Right lung (tissue), 5 donors: ENCODE measurements around the gene SLC35E1. TPM values are rescaled to one million over a fixed set of nuclear protein-coding genes. Genes with fewer than 3 reads are reported as not detected.
"Not testable (repeated sequence)": the region's sequence is repeated elsewhere in the genome, so short reads cannot be mapped to it uniquely, and the experiment has no call there.

Source experiments
- DNase-seq, 2 donors: peaks; one replicate each; pipeline ENCODE4 v3.0.0-alpha.2; 2013
- polyA plus RNA-seq, 5 donors: library from polyadenylated mRNA; unstranded; fragments of 120-200 nt; gene quantifications; one replicate each; pipeline versions ENCODE4 v1.2.1 to v1.2.3, GENCODE V29; 2013; ENCODE audit warnings: inconsistent platforms in 1 of 5, low replicate concordance in 1 of 5; ENCODE audit not compliant: insufficient read length in 5 of 5, insufficient read depth in 1 of 5

Gene SLC35E1
- polyA plus RNA-seq, 5 donors, result 37.8 to 52.5 (median 43.5) TPM

DNA sequence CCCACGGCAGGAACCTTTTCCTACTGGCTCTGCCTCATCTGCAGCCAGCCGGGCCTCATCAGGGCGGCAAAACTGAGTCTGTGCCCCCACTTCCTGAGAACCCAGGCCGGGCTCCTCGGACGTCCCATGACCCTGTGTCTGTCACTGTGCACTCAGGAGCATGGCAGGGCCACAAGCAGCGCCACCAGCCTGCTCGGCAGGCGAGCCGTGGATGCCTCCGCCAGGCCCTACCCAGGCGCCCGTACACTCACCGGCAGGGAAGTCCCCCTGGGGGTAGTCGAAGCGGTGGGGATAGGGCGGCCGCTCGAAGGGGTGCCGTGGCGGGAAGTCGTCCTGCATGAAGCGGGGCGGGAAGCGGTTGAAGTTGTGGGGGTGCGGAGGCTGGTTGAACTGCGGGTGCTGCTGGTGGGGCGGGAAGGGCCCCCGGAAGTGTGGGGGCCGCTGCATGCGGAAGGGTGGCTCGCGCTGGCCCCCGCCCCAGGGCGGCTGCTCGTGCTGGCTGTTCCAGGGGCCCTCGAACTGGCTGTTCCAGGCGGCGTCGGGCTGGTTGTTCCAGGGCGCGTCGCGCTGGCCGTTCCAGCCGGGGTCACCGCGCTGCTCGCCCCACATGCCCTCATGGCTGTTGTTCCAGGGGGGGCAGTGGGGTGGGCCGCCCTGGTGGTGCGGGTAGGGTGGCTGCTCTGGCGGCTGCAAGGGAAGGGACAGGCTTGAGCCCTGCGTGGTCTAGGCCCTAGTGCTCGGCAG lies 47.1 kb downstream of the SLC35E1 start:
- DNase-seq, result no peak

DNA sequence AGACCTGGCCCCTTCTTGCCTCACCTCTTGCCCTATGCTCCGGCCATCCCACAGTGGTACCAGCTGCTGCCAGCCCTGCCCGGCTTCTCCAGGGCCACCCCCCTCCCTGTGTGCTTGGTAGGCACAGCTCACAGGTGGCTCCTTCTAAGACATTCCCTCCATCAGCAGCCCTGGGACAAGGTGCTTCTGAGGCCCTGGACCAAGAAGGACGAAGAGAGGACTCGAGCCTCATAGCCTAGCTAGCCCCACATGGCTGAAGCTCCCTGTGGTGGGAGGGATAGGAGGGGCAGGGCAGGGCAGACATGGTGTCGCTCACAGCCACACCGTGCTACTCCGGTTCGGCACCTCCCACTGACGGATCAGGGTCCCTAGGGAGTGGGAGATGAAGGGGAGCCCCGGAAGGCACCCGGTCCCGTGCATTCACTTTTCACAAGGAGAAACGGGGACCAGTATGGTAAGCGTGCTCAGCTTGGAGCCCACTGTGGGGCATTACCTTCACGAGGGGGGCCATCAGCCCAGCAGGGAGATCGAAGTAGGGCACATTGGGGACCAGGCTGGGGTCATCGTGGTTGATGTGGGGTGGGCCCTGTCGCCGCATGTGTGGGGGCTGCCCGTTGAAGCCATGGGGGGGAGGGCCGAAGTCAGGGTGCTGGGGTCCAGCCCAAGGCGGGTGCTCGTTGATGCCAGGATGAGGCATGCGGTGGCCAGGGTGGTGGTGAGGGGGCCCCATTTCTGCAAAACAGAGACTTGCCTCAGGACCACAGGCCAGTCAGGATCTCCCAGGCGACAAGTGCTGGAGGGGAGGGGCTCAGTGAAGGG lies 49.4 kb downstream of the SLC35E1 start:
- no peak for DNase-seq

DNA sequence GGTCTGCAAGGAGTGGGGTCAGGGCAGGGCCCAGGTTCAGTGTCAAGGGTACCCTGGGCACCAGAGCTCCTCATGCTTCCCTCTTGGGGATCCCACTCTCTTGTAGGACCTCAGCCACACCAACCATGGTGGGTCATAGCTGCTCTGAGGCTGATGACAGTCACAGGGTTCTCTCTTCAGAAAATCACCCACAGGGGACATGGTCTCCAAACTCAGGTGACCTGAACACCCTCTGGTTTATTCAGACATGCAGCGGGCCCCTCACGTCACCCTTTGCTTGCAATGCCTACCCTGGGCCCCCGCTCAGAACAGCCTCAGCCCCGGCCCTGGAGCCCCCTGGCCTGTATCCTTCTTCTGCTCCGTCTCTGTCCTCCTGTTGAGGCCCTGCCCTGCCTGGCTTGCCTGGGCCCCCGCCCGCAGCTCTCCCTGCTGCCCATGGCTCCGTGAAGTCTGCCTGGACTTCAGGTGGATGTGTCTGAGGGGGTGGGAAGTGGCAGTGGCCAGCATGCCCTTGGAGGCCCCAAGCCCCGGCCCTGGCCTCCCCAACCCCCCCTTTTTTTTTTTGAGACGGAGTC lies 50.4 kb downstream of the SLC35E1 start:
- no peak for DNase-seq

DNA sequence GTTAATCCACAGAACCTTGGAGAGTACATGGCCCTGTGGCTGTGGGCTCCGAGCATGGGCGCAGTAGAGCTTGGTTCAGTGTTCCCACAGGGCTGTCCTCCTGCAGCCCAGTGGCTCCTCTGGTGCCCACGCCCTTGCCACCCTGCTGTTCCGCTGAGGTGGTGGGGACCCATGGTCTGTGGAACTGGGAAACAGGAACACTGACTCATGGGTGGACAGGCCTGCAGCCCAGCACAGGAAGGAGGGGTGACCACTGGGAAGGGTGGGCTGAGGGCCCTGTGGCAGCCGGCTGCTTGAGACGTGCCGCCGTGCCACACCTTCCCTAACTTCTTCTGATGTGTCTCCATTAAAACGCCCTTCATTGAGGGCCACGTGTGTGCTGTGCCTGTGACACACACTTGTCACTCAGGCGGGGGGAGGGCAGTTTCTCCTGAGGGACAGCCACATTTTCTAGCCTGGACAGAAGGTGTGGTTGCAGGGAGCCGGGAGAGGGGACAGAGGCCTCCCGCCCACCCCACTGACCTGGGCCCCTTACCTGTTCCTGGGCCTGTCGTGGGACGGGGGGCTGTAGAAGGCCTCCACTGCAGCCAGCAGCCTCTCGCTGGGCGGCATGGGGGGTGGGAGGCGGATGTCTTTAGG lies 51.1 kb downstream of the SLC35E1 start:
- no peak for DNase-seq

DNA sequence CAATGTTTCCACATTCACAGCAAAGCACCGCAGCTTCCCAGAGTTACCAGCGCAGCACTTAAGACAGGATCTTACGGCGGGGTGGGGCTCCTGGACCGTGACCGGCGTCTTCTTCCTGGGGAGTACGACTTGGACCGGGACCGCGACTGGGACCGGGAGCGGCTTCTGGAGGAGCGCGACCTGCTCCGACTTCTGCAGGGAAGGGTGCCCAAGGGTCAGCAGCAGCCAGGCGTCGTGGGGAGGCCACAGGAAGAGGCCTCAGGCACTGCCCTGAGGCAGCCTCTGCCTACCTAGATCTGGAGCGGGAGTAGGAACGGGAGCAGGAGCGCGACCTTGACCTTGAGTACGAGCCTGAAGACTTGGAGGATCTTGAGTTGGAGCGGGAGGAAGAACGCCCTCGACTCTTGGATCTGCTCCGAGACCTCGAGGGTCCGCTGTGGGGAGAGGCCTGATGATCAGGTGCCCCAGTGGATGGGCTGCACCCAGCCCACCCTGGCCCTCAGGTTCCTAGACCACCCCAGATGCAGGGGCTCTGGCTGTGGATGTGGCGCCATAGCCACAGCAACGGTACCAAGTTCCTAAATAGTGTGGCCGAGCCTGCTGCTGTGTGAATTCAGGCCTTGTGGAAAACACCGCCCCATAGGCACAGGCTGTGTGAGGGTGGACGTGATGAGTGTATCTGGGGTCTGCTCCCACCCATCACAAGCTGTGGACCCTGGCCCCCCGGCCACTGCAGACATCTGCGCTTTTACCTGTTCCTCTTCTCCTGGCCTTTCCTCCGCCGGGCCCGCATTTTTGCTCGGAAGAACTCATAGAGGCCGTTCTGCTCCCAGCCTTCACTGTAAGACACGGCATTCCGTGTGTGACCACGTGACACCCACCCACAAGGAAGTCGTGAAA lies 51.9 kb downstream of the SLC35E1 start:
- DNase-seq, result no peak

DNA sequence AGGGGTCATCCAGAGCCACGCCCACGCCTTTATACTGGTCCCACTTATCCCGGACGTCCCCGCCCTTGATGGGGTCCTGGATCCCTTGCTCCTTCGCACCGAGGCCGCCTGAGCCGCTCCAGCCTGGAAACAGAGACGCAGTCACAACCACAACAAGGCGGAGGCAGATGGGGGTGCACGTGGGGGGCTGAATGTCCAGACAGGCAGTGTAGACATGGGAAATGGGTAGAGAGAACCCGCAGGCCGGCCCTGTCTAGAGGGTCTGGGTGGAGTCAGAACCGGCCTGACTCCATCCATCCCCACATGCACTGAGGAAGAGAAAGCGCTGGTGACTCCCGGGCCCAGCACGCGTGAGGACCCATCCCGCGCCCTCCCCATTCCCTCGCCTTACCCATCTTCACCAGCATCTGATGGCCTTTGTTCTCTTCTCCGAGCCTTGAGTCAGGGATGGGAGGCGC lies 53.0 kb downstream of the SLC35E1 start:
- DNase-seq, result no peak

DNA sequence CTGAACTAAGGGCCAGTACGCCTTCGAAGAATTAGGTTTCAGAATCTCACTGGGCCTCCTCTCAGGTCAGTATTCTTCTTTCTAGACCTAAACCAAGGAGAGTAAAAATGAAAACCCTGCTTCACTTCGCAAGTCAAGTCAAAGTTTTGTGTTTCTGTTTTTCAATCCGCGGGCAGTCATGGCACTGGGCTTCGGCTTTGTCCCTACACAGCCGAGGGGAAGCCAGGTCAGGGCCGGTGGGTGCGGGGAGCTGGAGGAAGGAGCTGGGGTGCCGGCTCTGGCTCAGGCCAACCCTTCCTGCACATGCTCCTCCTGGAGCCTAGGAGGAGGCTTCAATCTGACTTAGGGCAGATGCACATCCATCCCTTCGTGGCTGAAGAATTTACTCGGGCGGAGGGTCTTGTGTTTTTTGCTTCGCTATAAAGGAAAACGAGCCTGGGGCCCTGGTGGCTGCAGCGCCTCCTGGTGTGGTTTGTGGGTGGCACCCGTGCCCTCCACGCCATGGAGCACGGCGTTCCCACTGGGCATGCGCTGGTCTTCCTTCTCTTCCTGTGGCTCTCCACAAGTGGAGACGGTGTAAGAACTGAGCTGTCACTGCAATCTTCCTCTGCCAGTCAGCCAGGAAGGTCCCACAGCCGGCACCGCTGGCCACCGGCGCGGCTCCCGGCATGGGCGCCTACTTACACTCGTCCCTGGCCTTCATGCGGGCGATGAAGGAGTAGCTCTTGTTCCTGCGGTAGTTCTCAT lies 53.6 kb downstream of the SLC35E1 start:
- no peak for DNase-seq

DNA sequence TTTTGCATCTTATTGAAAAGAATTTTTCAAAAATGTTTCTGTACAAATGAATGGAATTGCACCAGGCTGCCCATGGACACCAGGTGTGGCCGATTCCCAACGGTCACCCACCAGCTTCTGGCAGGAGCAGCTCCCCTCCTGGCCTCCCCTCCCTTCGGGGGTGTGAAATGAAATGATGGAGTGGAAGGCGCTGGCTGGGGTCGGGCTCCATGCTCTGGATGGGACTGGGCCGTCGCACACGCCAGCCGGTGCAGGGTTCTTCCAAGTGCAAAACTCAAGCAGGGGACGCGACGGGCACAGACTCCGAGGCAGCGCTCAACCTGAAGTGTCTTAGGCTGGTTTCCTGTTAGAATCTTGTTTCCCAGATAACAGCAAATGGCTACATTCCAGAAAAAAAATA lies 54.2 kb downstream of the SLC35E1 start:
- no peak for DNase-seq

DNA sequence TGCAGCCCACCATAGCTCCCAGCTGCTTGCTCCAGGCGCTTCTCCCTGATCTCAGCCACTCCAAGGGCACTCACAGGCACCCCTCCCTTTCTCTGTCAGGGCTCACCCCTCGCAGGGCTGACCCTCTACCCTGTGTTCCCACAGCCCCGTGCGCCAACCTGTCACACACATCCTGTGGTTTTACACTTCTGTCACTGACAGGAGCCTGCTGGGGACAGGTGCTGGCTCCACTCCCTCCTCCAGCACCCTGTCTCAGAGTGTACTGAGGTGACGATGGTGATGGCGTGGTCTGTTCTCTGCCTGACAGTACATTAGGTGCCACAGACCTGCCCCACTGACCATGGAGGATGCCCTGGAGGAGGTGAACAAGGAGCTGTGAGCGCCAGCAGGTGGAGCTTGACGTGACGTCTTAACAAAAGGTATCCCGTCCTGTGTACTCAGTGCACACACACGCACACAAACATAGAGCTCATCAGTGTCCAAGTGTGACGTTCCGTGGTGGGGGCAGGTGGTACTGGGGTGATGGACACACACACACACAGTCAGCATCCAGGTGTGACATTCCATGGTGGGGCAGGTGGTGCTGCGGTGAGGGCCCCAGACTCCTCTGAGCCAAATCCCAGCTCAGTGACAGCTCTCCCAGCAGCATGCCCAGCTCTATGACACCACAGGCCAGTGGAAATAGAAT lies 55.1 kb downstream of the SLC35E1 start:
- DNase-seq, result no peak

DNA sequence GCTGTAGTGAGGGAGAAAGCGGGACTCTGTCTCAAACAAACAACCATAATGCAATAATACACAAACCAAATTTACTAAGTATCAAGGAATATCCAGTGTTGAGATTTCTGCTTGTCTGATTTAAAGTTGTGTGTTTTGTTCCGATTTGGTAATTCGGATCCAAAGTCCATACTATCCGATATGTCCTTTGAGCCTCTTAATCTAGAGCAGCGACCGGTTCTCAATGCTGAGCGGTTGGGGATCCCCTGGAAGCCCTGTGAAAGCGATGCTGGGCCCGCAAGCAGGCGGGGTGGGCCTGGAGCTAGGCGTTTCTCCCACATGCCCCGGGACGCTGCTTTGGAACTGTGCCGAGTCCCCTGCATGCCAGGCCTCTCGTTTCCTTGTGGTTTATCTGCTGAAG lies 55.8 kb downstream of the SLC35E1 start:
- no peak for DNase-seq

DNA sequence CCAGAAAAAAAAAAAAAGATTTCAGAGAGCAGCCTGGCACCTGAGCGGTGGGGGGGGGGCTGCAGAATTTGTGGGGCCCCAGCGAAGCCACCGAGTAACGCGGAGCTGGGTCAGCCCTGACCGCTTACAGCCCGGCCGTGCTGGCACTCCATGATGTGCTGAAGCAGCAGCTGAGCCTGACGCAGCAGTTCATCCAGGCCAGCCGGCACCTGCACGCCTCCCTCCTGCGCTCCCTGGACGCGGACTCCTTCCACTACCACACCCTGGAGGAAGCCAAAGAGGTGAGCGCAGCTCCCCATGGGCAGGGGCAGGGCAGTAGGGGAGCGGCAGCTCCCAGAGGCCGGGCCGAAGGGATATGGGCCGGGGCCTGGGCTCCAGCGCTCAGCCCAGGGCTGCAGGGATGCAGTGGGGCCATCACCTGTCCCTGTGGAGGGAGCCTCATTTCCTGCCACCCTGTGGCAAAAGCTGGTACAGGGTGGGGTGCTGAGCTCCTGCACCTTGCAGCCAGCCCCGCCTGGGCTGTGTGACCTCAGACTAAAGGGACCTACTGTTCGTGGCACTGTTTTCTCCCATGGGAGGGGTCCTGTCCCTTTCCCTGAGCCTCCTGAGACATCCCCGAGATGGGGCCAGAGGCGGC lies 57.7 kb downstream of the SLC35E1 start:
- DNase-seq, result no peak

DNA sequence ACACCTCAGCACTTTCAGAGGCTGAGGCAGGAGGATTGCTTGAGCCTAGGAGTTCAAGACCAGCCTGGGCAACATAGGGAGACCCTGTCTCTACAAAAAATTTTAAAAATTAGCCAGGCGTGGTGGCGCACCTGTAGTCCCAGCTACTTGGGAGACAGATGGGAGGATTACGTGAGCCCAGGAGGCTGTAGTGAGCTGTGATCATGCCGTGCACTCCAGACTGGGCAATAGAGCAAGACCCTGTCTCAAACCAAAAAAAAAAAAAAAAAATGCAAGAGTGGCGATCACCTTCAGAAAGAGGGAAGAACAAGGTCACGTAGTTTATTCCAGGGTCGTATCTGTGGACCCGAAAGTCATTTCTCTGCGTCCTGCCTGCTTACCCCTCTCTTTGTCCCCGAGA lies 59.6 kb downstream of the SLC35E1 start:
- DNase-seq, result not testable (repeated sequence)

DNA sequence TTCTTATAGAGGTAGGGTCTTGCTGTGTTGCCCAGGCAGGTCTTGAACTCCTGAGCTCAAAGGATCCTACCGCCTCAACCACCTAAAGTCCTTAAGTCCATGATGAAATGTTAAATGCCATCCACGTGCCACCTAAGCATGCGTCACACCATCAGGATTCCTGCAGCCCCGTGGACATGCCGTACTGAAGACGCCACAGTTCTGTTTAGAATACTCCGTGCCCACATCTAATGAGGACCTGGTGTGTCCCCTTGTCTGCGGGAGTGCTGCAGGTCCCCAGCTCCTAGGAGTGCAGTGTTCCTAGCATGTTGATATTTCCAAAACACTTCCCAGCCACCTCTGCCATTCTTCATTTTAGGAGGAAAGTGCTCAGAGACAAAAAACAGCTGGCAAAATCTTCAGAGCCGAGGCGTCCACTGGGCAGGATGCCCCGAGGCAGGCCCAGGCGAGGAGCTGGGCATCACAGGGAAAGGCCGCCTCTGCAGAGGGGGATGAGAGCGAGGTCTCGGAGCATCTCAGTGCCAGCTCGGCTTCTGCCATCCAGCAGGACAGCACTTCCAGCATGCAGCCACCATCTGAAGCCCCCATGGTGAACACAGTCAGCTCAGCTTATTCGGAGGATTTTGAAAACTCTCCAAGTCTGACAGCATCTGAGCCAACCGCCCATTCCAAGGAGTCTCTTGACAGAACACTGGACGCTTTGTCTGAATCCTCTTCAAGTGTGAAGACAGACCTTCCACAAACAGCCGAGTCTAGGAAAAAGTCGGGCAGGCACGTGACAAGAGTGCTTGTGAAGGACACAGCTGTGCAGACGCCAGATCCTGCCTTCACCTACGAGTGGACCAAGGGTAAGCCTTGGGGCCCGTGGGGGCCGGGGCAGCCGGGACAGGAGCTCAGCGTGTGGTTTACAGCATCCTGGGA lies 62.8 kb downstream of the SLC35E1 start:
- peak; percentile 71 to 76 for DNase-seq

DNA sequence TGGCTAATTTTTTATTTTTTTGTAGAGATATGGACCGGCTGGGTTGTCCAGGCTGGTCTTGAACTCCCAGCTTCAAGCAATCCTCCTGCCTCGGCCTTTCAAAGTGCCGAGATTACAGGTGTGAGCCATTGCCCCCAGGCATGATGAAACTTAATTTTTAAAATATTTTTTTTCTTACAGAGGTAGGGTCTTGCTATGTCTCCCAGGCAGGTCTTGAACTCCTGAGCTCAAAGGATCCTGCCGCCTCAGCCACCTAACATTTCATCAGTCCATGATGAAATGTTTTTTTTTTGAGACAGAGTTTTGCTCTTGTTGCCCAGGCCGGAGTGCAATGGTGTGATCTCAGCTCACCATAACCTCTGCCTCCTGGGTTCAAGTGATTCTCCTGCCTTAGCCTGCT lies 63.7 kb downstream of the SLC35E1 start:
- no peak for DNase-seq

DNA sequence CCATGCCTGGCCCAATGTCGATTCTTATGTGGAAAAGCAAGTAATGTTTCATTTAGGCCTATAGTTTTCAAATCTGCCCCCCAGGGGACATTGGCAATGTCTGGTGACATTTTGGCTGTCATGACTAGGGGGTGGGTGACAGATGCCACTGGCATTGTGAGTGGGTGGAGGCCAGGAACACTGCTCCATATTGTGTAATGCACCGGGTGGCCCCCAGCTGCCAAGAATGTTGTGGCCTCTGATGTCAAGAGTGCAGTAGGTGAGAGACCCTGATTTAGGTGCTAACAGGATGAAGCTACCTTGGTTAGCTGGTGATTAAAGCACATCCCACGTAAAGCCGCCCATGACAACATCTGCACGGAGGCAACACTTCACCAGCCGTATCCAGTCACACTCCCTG lies 65.3 kb downstream of the SLC35E1 start:
- no peak for DNase-seq

DNA sequence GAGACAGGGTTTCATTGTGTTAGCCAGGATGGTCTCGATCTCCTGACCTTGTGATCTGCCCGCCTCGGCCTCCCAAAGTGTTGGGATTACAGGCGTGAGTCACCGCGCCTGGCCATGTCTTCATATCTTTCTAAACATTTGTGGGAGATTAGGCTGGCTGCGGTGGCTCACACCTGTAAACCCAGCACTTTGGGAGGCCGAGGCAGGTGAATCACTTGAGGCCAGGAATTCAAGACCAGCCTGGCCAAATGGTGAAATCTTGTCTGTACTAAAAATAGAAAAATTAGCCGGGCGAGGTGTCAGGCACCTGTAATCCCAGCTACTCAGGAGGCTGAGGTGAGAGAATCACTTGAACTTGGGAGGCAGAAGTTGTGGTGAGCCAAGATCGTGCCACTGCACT lies 66.1 kb downstream of the SLC35E1 start:
- not testable (repeated sequence) for DNase-seq

DNA sequence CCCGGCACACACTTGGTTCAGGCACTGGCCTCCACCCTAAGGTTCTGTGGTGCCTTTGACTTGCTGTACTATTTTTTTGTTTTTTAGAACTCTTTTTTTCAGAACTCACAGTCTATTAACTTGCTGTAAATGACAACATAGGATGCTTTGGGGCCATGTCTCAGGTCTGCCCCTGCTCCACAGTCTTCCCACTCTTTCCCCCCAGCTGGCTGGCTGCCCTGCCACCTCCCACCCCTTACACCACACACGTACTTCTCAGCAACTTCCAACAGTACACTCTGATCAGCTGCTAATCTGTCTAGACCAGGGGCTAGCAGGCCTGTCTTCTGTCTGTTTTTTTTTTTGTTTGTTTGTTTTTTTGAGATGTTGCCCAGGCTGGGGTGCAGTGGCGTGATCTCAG lies 67.9 kb downstream of the SLC35E1 start:
- DNase-seq, result no peak
